ENCODE data around the gene DDX51.

The DDX51 gene

GRCh38 chr12:132131952-132132351 is 12.2 kb downstream of the DDX51 start:
- no peaks in the 10 kb centered on the region for H3K27me3 Mint-ChIP-seq

DNA sequence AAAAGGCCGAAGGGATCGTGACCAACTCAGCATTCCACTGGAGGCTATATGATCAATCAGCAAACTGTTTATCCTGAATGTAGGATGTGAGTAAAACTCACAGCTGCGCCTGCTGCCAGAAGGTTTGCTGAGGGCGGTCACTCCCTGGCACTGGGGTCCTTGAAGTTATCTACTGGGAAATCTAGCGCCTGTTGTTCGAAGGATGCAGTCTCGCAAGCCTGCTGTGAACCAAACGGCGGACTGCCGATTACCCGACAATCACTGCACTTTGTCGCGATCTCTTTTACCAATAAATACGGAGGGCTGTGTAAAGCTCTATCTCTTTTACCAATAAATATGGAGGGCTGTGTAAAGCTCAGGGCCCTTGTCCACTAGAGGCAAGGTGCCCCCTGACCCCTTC is 12.9 kb downstream of the DDX51 start:
- Mint-ChIP-seq H3K27ac (no peak overlapping the region), H3K9me3 (peaks cover 3% of the 10 kb centered on the region), H3K4me1 (no peaks in the 10 kb centered on the region), H3K4me3 (no peak overlapping the region), H3K27me3 (no peaks in the 10 kb centered on the region), H3K36me3 (peaks cover 40% of the 10 kb centered on the region)
- no peak for ATAC-seq

More at GRCh38 chr12:132131952-132132351, 12.2 kb downstream of the DDX51 start:
- no peak for ATAC-seq
- Mint-ChIP-seq H3K4me3 (no peak overlapping the region), H3K9me3 (peaks cover 3% of the 10 kb centered on the region), H3K4me1 (no peaks in the 10 kb centered on the region), H3K27ac (no peak overlapping the region), H3K36me3 (peaks cover 32% of the 10 kb centered on the region)

- H3K4me1 Mint-ChIP-seq = no peaks in the 10 kb centered on the region
- peaks cover 43% of the 10 kb centered on the region for H3K36me3 Mint-ChIP-seq
- no peak overlapping the region for H3K4me3 Mint-ChIP-seq
- no peaks in the 10 kb centered on the region for H3K27me3 Mint-ChIP-seq
- peaks cover 3% of the 10 kb centered on the region for H3K9me3 Mint-ChIP-seq
- ATAC-seq = no peak
- H3K27ac Mint-ChIP-seq = no peak overlapping the region
Observed at GRCh38 chr12:132130690-132131089, 13.4 kb downstream of the DDX51 start.

GRCh38 chr12:132129007-132129406 is 15.1 kb downstream of the DDX51 start:
- Mint-ChIP-seq H3K9me3 (peaks cover 3% of the 10 kb centered on the region), H3K4me3 (no peak overlapping the region), H3K4me1 (no peaks in the 10 kb centered on the region), H3K27ac (no peak overlapping the region), H3K36me3 (peaks cover 59% of the 10 kb centered on the region), H3K27me3 (no peaks in the 10 kb centered on the region)
- no peak for ATAC-seq

DNA sequence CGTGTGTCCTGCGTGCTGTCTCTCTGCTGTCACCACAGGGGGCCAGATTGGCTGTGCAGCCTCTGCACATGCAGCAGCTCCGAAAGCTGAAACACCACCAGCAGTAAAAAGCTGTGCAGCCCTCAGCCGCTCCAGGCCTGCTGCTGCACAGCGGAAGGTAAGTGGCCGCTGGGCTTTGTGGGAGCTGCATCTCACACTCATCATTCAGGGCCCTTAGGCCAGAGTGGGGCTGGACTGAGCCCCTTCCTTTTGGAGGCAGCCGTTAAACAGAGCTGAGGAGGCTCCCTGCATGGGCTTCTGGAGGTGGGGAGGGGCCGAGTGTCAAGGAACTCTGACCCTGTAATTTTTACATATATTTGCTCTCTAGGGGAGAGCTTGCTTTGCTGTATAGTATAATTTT is 17.1 kb downstream of the DDX51 start:
- no peak overlapping the region for H3K27ac Mint-ChIP-seq
- no peak for ATAC-seq
- no peak overlapping the region for H3K4me3 Mint-ChIP-seq
- no peaks in the 10 kb centered on the region for H3K4me1 Mint-ChIP-seq
- no peaks in the 10 kb centered on the region for H3K27me3 Mint-ChIP-seq
- H3K9me3 Mint-ChIP-seq = peaks cover 3% of the 10 kb centered on the region
- peaks cover 63% of the 10 kb centered on the region for H3K36me3 Mint-ChIP-seq

DNA sequence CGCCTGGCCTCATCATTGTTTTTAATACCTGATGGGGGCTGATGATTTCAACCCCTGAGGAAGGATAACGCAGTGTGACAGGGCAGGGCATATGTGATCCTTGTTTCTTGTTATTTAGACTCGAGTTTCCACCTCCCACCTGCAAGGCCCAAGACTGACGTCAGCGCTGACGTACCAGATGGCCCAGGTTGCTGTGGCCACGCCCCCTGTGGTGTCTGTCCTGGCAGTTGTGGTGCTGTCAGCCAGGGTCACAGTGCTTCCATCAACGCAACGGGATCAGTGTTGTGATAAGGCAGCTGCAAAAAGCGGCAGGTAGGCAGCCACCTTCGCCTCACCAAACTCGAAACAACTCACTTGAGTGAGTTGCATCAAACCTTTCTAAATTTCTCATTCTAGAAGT is 18.4 kb downstream of the DDX51 start:
- no peak overlapping the region for H3K4me3 Mint-ChIP-seq
- H3K36me3 Mint-ChIP-seq = peaks cover 69% of the 10 kb centered on the region
- ATAC-seq = no peak
- no peak overlapping the region for H3K27ac Mint-ChIP-seq
- no peaks in the 10 kb centered on the region for H3K27me3 Mint-ChIP-seq
- H3K4me1 Mint-ChIP-seq = no peaks in the 10 kb centered on the region
- peaks cover 3% of the 10 kb centered on the region for H3K9me3 Mint-ChIP-seq

- Mint-ChIP-seq H3K4me1 (no peaks in the 10 kb centered on the region), H3K27me3 (no peaks in the 10 kb centered on the region), H3K9me3 (peaks cover 3% of the 10 kb centered on the region), H3K4me3 (no peak overlapping the region), H3K36me3 (peaks cover 72% of the 10 kb centered on the region), H3K27ac (no peak overlapping the region)
- ATAC-seq = no peak
Observed at GRCh38 chr12:132124766-132125425, 19.2 kb downstream of the DDX51 start.

DNA sequence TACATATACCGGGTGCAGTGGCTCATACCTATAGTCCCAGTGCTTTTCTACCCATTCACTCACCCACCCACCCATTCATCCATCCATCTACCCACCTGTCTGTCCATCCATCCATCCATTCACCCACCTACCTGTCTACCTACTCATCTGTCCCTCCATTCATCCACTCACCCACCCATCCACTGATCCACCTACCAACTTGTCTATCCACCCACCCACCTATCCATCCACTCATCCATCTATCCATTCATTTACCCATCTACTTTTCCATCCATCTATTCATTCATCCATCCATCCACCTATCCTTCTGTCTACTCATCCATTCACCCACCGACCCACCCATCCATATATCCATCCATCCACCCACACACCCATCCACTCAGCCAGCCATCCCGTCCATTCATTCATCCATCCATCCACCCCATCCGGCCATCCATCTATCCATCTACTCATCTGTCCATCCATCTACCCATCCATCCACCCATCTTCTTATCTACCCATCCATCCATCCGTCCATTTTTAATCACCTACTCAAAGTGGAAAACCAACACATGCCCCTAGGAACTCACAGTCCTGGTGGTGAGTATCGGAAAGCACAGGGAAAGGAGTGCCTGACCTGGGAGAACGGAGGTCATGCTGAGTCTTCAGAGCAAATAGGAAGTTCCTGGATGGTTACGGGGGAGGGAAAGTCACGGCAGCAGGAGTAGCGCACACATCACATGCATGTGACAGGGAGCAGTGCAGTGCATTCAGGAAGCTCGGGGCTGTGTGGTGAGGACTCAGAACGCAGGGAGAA is 20.0 kb downstream of the DDX51 start:
- Mint-ChIP-seq H3K36me3 (peaks cover 68% of the 10 kb centered on the region), H3K27ac (no peak overlapping the region)

GRCh38 chr12:132121283-132121682 is 22.8 kb downstream of the DDX51 start:
- Mint-ChIP-seq H3K4me1 (no peaks in the 10 kb centered on the region), H3K4me3 (no peak overlapping the region), H3K27me3 (no peaks in the 10 kb centered on the region), H3K9me3 (no peaks in the 10 kb centered on the region), H3K27ac (no peak overlapping the region), H3K36me3 (peaks cover 43% of the 10 kb centered on the region)
- no peak for ATAC-seq

More for the DNA sequence above, 20.0 kb downstream of the DDX51 start:
- Mint-ChIP-seq H3K9me3 (peaks cover 3% of the 10 kb centered on the region), H3K27me3 (no peaks in the 10 kb centered on the region), H3K4me1 (no peaks in the 10 kb centered on the region), H3K4me3 (no peak overlapping the region)
- ATAC-seq = no peak

DNA sequence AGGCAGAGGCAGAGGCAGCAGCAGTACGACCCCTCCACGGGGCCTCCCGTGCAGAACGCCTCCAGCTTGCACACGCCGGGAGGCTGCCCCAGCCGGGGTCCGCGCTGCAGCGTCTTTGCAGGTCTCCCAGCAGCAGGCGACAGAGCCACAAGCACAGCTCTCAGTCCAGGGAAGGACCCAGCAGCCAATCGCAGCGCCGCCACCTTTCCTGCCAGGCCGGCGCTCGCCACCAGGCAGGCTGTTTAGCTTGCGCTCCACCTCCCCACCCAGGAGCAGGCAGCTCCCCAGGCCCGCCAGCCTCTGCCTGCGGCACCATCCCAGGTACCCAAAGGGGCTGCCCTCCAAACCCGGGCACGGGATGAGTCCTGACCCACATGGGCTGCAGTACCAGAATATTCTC is 25.2 kb downstream of the DDX51 start:
- Mint-ChIP-seq H3K36me3 (peaks cover 30% of the 10 kb centered on the region), H3K27ac (no peak overlapping the region), H3K4me3 (no peak overlapping the region), H3K9me3 (no peaks in the 10 kb centered on the region), H3K27me3 (no peaks in the 10 kb centered on the region), H3K4me1 (no peaks in the 10 kb centered on the region)
- no peak for ATAC-seq

DNA sequence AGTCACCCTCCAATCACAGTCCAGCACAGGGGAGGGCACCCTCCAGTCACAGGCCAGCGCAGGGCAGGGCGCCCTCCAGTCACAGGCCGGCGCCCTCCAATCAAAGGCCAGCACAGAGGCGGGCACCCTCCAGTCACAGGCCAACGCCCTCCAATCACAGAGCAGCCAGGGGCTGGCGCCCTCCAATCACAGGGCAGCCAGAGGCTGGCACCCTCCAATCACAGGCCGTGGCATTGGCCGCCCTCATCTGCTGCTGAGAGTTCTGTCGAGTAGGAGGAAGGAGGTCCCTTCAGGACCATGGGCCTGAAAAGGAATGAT is 26.6 kb downstream of the DDX51 start:
- no peak overlapping the region for H3K4me3 Mint-ChIP-seq
- H3K27ac Mint-ChIP-seq = no peak overlapping the region
- no peaks in the 10 kb centered on the region for H3K27me3 Mint-ChIP-seq
- ATAC-seq = no peak
- H3K9me3 Mint-ChIP-seq = no peaks in the 10 kb centered on the region
- peaks cover 28% of the 10 kb centered on the region for H3K36me3 Mint-ChIP-seq
- no peaks in the 10 kb centered on the region for H3K4me1 Mint-ChIP-seq

DNA sequence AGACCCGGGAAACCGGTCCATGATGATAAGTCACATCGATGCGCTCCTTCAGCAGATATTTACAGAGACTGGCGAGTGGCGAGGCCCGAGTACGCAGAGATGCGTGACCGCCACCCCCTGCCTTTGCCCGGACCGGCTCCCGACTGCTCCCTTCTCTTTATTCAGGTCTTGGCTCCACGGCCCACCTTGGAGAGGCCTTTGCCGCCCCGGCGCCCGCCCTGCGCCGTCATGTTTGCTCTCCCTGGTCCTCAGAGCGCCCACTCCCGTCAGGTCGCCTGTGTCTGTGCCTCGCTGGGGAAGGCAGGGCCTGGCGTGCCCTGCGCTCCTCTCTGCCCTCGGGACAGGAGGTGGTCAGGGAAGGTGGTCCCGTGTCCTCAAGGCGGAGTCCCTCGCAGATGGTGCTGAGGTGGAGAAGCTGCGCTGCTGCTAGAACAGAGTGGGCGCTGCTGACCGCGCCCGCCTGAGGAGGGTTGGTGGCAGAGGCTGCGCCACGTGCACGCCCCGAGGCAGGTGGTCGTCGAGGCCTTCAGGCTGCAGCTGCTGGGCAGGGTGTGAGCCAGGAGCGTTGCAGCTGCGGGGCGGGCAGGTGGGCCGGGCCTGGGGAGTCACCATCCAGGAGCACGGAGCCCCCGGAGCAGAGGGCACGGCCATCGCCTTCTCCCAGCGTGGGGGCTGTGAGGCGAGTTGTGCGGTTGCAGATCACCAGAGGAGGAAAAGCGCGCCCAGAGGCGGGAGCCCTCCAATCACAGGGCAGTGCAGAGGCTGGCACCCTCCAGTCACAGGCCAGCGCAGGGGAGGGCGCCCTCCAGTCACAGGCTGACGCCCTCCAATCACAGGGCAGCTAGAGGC is 27.2 kb downstream of the DDX51 start:
- no peak overlapping the region for H3K27ac Mint-ChIP-seq
- H3K36me3 Mint-ChIP-seq = peaks cover 28% of the 10 kb centered on the region
- H3K4me3 Mint-ChIP-seq = no peak overlapping the region
- ATAC-seq = no peak
- no peaks in the 10 kb centered on the region for H3K27me3 Mint-ChIP-seq
- H3K9me3 Mint-ChIP-seq = no peaks in the 10 kb centered on the region
- H3K4me1 Mint-ChIP-seq = no peaks in the 10 kb centered on the region

GRCh38 chr12:132115500-132115899 is 28.6 kb downstream of the DDX51 start:
- H3K27me3 Mint-ChIP-seq = no peaks in the 10 kb centered on the region
- H3K36me3 Mint-ChIP-seq = peaks cover 29% of the 10 kb centered on the region
- H3K27ac Mint-ChIP-seq = no peak overlapping the region
- no peak for ATAC-seq
- H3K9me3 Mint-ChIP-seq = no peaks in the 10 kb centered on the region
- no peak overlapping the region for H3K4me3 Mint-ChIP-seq
- H3K4me1 Mint-ChIP-seq = no peaks in the 10 kb centered on the region

- no peak for ATAC-seq
- H3K9me3 Mint-ChIP-seq = no peaks in the 10 kb centered on the region
- no peak overlapping the region for H3K27ac Mint-ChIP-seq
- peaks cover 25% of the 10 kb centered on the region for H3K36me3 Mint-ChIP-seq
- no peaks in the 10 kb centered on the region for H3K27me3 Mint-ChIP-seq
- no peak overlapping the region for H3K4me3 Mint-ChIP-seq
- H3K4me1 Mint-ChIP-seq = no peaks in the 10 kb centered on the region
Observed at GRCh38 chr12:132114667-132115066, 29.5 kb downstream of the DDX51 start.

DNA sequence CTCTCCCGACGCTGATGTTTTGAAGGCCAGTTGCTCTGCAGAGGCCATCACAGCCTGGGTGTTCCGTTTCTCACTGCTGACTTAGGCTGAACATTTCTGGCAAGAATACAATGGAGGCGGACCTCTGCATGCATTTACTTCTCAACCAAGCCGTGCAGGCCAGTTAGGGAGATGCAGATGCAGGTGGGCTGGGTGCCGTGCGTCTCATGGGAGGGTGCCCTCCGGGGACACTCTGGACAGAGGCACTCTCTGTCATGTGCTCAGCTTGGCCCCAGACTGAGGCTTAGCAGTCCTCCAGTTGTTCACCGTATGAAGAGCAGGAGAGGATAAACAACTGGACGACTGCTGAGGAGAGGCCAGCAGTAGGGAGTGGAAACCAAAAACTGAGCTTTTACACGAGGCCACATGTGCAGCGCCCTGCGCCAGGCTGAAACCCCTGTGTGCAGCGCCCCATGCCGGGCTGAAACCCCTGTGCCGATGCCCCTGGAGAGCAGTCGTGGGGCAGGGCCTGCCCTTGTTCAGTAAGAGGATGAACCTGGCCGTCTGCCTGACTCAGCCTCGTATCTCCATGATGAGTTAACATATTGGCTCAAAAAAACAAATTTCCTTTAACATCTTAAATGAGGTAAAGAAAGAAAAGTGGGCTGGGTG is 32.3 kb downstream of the DDX51 start:
- Mint-ChIP-seq H3K36me3 (peaks cover 36% of the 10 kb centered on the region), H3K4me1 (no peaks in the 10 kb centered on the region), H3K9me3 (no peaks in the 10 kb centered on the region), H3K4me3 (no peak overlapping the region), H3K27me3 (no peaks in the 10 kb centered on the region), H3K27ac (no peak overlapping the region)
- no peak for ATAC-seq

All from stimulated activated memory B cell treated with anti-CD40 and anti-IgM and Interleukin-4, amounts not matched to agents 10 μg/mL and 1 μg/mL and 100 μg/mL, for 72 hours (primary cell).